Sigmoid colon (tissue), 4 donors: ENCODE measurements around the gene MAP3K20.

Source experiments
- CTCF ChIP-seq, 4 experiments: fragments of 450-650 bp in 3 of 4; fragments of 200-600 bp in 1 of 4; IDR thresholded peaks; one replicate each; pipeline ENCODE4 v1.5.1; 2016 to 2019; ENCODE audit warnings: antibody characterized with exemption in 4 of 4, mild to moderate bottlenecking in 3 of 4, moderate library complexity in 2 of 4
- EP300 ChIP-seq, 4 donors: sonication (generic); formaldehyde crosslinking; IDR thresholded peaks; one replicate each; pipeline ENCODE4 v1.6.1; 2017; ENCODE audit warnings: antibody characterized with exemption in 4 of 4
- POLR2A ChIP-seq, 2 donors: fragments of 450-650 bp; IDR thresholded peaks; one replicate each; pipeline ENCODE4 v1.6.1; 2016; ENCODE audit warnings: antibody characterized with exemption in 2 of 2, mild to moderate bottlenecking in 2 of 2, moderate library complexity in 2 of 2

DNA sequence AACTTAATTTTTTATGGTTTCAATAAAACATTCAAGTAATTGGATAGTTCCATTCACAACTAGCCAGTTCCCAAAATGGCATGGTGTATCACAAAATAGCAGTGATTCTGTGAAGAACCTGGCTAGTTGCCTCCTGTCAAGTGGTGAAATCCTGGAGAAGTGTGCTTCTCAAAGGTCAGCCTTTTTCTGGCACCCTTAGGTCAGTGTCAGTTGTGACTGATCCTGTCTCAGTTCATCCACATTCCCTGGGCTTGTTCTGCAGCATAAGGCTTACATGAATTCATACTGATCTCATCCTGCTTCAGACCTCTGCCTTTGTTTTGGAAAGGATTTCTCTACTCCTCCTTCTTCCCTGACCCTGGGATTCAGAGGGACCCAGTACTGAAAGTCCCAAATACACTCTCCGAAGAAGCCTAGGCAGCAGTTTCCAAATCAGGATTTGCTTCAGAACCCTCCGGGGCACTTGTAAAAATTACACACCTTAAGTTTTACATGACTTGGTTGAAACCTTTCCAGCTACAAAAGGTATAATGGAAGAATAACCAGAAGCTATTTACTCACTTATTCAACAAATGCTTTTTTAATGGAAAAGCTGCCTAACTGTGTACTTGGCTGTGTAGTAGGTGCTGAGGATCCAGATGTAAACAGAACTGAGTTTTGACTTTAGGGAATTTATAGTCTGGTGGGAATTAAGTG is 11.0 kb downstream of the MAP3K20 start:
- TF ChIP-seq CTCF (IDR thresholded peaks at IDR 0.05), result no peak
- no peak for TF ChIP-seq EP300 (IDR thresholded peaks at IDR 0.05)
- TF ChIP-seq POLR2A (IDR thresholded peaks at IDR 0.05), result no peak
